HepG2 (cell line): Measurements from ENCODE around the gene ABCB9. TPM values are rescaled to one million over a fixed set of nuclear protein-coding genes. Genes with fewer than 3 reads are reported as not detected.

Experiments
- CENPT ChIP-seq: sonication (generic); formaldehyde crosslinking; IDR thresholded peaks from 2 replicates; pipeline ENCODE4 v1.8.0; 2022; ENCODE audit warnings: low read depth, mild to moderate bottlenecking, moderate library complexity, missing genetic modification reagents
- ERF ChIP-seq: IDR thresholded peaks from 2 replicates; pipeline ENCODE4 v1.6.1; 2018; ENCODE audit warnings: missing biosample characterization, missing genetic modification reagents
- JUN ChIP-seq: sonication (generic); formaldehyde crosslinking; IDR thresholded peaks from 2 replicates; pipeline ENCODE4 v1.4.0; 2020; ENCODE audit warnings: mild to moderate bottlenecking, missing genetic modification reagents
- KDM1A ChIP-seq: IDR thresholded peaks from 2 replicates; pipeline ENCODE4 v1.6.1; 2016; ENCODE audit warnings: missing compliant biosample characterization
- MAF1 ChIP-seq: sonication (generic); formaldehyde crosslinking; IDR thresholded peaks from 2 replicates; pipeline ENCODE4 v1.5.0; 2020; ENCODE audit warnings: missing genetic modification reagents, borderline replicate concordance
- MBD4 ChIP-seq: IDR thresholded peaks from 2 replicates; pipeline ENCODE4 v1.6.1; 2012; ENCODE audit warnings: low read length, inconsistent platforms, borderline replicate concordance
- MLLT10 ChIP-seq: sonication (generic); formaldehyde crosslinking; IDR thresholded peaks from 2 replicates; pipeline ENCODE4 v1.4.0; 2020; ENCODE audit warnings: missing genetic modification reagents
- MYPOP ChIP-seq: sonication (generic); formaldehyde crosslinking; IDR thresholded peaks from 2 replicates; pipeline ENCODE4 v1.8.1; 2023; ENCODE audit warnings: mild to moderate bottlenecking, moderate library complexity, missing genetic modification reagents
- SMAD1 ChIP-seq: sonication (generic); formaldehyde crosslinking; IDR thresholded peaks from 2 replicates; pipeline ENCODE4 v1.4.0; 2020; ENCODE audit warnings: missing genetic modification reagents, low read depth, mild to moderate bottlenecking, borderline replicate concordance
- SOX6 ChIP-seq, 2 experiments: fragments of 450-650 bp in 1 of 2; sonication (generic) in 1 of 2; formaldehyde crosslinking in 1 of 2; IDR thresholded peaks; 2 replicates each; pipeline versions ENCODE4 v1.4.0 to v1.6.1; 2017 to 2020; ENCODE audit warnings: antibody characterized with exemption in 1 of 2, mild to moderate bottlenecking in 1 of 2, missing genetic modification reagents in 1 of 2
- ZBTB20 ChIP-seq: sonication (generic); formaldehyde crosslinking; IDR thresholded peaks from 2 replicates; pipeline ENCODE4 v1.8.1; 2023; ENCODE audit warnings: missing genetic modification reagents, low read depth, mild to moderate bottlenecking, borderline replicate concordance
- ZBTB38 ChIP-seq: sonication (generic); formaldehyde crosslinking; IDR thresholded peaks from 2 replicates; pipeline ENCODE4 v1.5.1; 2020; ENCODE audit warnings: mild to moderate bottlenecking, missing genetic modification reagents
- ZBTB7B ChIP-seq: sonication (generic); formaldehyde crosslinking; IDR thresholded peaks from 2 replicates; pipeline ENCODE4 v1.4.0; 2020; ENCODE audit warnings: missing genetic modification reagents
- ZC3H13 ChIP-seq: sonication (generic); formaldehyde crosslinking; IDR thresholded peaks from 2 replicates; pipeline ENCODE4 v1.8.1; 2023; ENCODE audit warnings: mild to moderate bottlenecking, missing genetic modification reagents, moderate library complexity
- ZFP36L1 ChIP-seq: sonication (generic); formaldehyde crosslinking; IDR thresholded peaks from 2 replicates; pipeline ENCODE4 v1.8.0; 2022; ENCODE audit warnings: mild to moderate bottlenecking, missing genetic modification reagents, moderate library complexity
- ZNF138 ChIP-seq: sonication (generic); formaldehyde crosslinking; IDR thresholded peaks from 2 replicates; pipeline ENCODE4 v1.5.0; 2020; ENCODE audit warnings: mild to moderate bottlenecking, low read depth, missing genetic modification reagents
- ZNF256 ChIP-seq: sonication (generic); formaldehyde crosslinking; conservative IDR thresholded peaks from 2 replicates; pipeline ENCODE4 v1.4.0; 2020; ENCODE audit warnings: missing genetic modification reagents
- ZNF30 ChIP-seq: sonication (generic); formaldehyde crosslinking; IDR thresholded peaks from 2 replicates; pipeline ENCODE4 v1.5.0; 2020; ENCODE audit warnings: mild to moderate bottlenecking, missing genetic modification reagents
- ZNF383 ChIP-seq: sonication (generic); formaldehyde crosslinking; IDR thresholded peaks from 2 replicates; pipeline ENCODE4 v1.4.0; 2020; ENCODE audit warnings: missing genetic modification reagents, mild to moderate bottlenecking, borderline replicate concordance
- ZNF414 ChIP-seq: sonication (generic); formaldehyde crosslinking; IDR thresholded peaks from 2 replicates; pipeline ENCODE4 v1.5.0; 2020; ENCODE audit warnings: missing genetic modification reagents
- ZNF543 ChIP-seq: sonication (generic); formaldehyde crosslinking; IDR thresholded peaks from 2 replicates; pipeline ENCODE4 v1.4.0; 2020; ENCODE audit warnings: mild to moderate bottlenecking, missing genetic modification reagents
- ZNF687 ChIP-seq: sonication (generic); formaldehyde crosslinking; IDR thresholded peaks from 2 replicates; pipeline ENCODE4 v1.5.1; 2020; ENCODE audit warnings: mild to moderate bottlenecking, missing genetic modification reagents, moderate library complexity
- ZNF782 ChIP-seq: sonication (generic); formaldehyde crosslinking; IDR thresholded peaks from 2 replicates; pipeline ENCODE4 v1.4.0; 2020; ENCODE audit warnings: missing genetic modification reagents, mild to moderate bottlenecking, borderline replicate concordance
- ZNF784 ChIP-seq: sonication (generic); formaldehyde crosslinking; IDR thresholded peaks from 2 replicates; pipeline ENCODE4 v1.5.1; 2020; ENCODE audit warnings: missing genetic modification reagents, mild to moderate bottlenecking, borderline replicate concordance
- polyA plus RNA-seq, 8 experiments: library from polyadenylated mRNA; depleted of rRNA in 3 of 8; stranded (reverse) in 7 of 8; unstranded in 1 of 8; fragments of >200 nt; fragmentation: Illumina TruSeq in 4 of 8; extraction: Trizol in 4 of 8; gene quantifications; 2 replicates each; pipeline versions ENCODE4 v1.2.1 to v1.2.3, GENCODE V29; 2011 to 2016; ENCODE audit warnings: low read depth in 4 of 8, missing spikeins in 1 of 8, mixed read lengths in 1 of 8; ENCODE audit not compliant: insufficient read depth in 1 of 8
- total RNA-seq, 5 experiments: library from RNA; depleted of rRNA; stranded (reverse); fragments of >200 nt; fragmentation: Illumina TruSeq; extraction: Trizol; gene quantifications; 2 replicates each; pipeline ENCODE4 v1.2.3, GENCODE V29; 2016; ENCODE audit warnings: low read depth in 1 of 5

ABCB9 gene
- total and polyA plus RNA-seq, 2 of the 13 experiments (the other 11 are each of a cell fraction or from before 2014, with no cell fraction given), result 5.1 to 6.0 TPM

DNA sequence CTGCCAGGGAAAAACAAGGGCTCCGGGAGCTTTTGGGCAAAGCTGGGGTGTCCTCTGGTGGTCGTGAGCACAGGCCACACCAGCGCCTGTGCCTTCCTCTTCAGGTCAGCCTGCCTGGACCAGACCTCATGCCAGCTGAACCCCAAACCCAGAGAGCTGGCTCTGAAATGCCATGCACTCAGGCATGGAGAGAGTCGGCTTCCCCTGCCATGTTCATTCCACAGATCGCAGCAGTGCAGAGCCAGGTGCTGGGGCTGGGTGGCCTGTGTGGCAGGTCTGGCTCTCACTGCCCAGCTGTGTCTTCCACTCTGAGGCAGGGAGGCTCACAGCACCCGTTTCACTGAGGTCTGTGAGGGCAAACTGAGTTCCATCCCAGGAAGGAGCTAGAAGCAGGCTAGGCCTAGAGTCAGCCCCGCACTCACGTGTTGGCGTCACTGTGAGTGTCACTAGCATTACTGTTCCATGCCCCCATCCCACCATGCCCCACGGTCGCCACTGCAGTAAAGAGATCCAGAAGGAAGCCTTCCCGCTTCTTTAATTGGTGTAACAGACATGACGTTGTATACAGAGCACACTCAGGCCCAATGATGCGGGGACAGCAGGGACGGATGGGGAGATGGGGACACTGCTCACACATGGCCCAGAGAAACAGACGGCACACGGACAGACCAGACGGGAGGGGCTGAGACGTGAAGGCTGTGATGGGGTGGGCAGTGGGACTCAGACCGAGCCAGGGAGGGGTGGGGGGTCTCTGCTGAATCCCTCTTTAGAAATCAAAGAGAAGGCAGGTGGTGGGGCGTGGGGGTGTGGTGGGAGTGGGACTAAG, 16.9 kb upstream of the ABCB9 start (continued):
- TF ChIP-seq ZNF687 (0 out of 2 replicates have a peak, but pooled peaks have one; percentile 32), JUN (CRISPR knock-in tag) (no peak), ZC3H13 (CRISPR knock-in tag) (peak; percentile 66; the same call in 1 of the 2 replicates), ZNF256 (CRISPR knock-in tag) (no peak), CENPT (CRISPR knock-in tag) (0 out of 2 replicates have a peak, but pooled peaks have one; percentile 32), ZBTB38 (peak; percentile 85), ERF (CRISPR knock-in tag) (no peak), MBD4 (no peak), SMAD1 (CRISPR knock-in tag) (no peak), ZFP36L1 (CRISPR knock-in tag) (no peak), MYPOP (CRISPR knock-in tag) (no peak), ZNF414 (CRISPR knock-in tag) (no peak), MAF1 (CRISPR knock-in tag) (no peak), SOX6 (IDR thresholded peaks at IDR 0.05) (no peak), SOX6 (CRISPR knock-in tag; IDR thresholded peaks at IDR 0.05) (no peak), ZNF782 (CRISPR knock-in tag) (no peak), ZNF383 (CRISPR knock-in tag) (peak; percentile 72; the same call in 1 of the 2 replicates), ZNF138 (CRISPR knock-in tag) (no peak), MLLT10 (CRISPR knock-in tag) (no peak), ZNF30 (CRISPR knock-in tag) (no peak), ZNF543 (no peak), ZBTB20 (no peak), ZBTB7B (CRISPR knock-in tag) (no peak), ZNF784 (CRISPR knock-in tag) (no peak), KDM1A (CRISPR knock-in tag) (no peak)
